IMR-90 (cell line): Measurements from ENCODE around the gene UBL3.

Experiments used
- BHLHE40 ChIP-seq: fragments of 150-350 bp; IDR thresholded peaks from 2 replicates; pipeline ENCODE4 v1.6.1; 2016; ENCODE audit warnings: mild to moderate bottlenecking, low read depth, low read length
- CEBPB ChIP-seq: IDR thresholded peaks from 2 replicates; pipeline ENCODE4 v1.6.1; 2012; ENCODE audit warnings: low read depth, low read length, improper control_type of control experiment
- CTCF ChIP-seq: conservative IDR thresholded peaks from 2 replicates; pipeline ENCODE4 v1.5.1; 2012; ENCODE audit warnings: mild to moderate bottlenecking, low read depth, low read length, improper control_type of control experiment
- FOS ChIP-seq: fragments of 150-350 bp; IDR thresholded peaks from 2 replicates; pipeline ENCODE4 v1.6.1; 2016; ENCODE audit warnings: low read depth, low read length
- MAFK ChIP-seq: IDR thresholded peaks from 2 replicates; pipeline ENCODE4 v1.6.1; 2012; ENCODE audit warnings: low read depth, low read length, improper control_type of control experiment
- MXI1 ChIP-seq: IDR thresholded peaks from 2 replicates; pipeline ENCODE4 v1.6.1; 2012; ENCODE audit warnings: low read depth, mild to moderate bottlenecking, low read length, moderate library complexity, borderline replicate concordance
- POLR2A ChIP-seq: IDR thresholded peaks from 2 replicates; pipeline ENCODE4 v1.6.1; 2012; ENCODE audit warnings: mild to moderate bottlenecking, low read depth, low read length
- RAD21 ChIP-seq: IDR thresholded peaks from 2 replicates; pipeline ENCODE4 v1.6.1; 2012; ENCODE audit warnings: low read length, improper control_type of control experiment
- RCOR1 ChIP-seq: IDR thresholded peaks from 2 replicates; pipeline ENCODE4 v1.6.1; 2012; ENCODE audit warnings: mild to moderate bottlenecking, low read length, improper control_type of control experiment; ENCODE audit not compliant: insufficient replicate concordance
- USF2 ChIP-seq: fragments of 150-350 bp; IDR thresholded peaks from 2 replicates; pipeline ENCODE4 v1.6.1; 2017; ENCODE audit warnings: mild to moderate bottlenecking, antibody characterized with exemption, low read length, low read depth

- TF ChIP-seq BHLHE40: no peak
- no peak for TF ChIP-seq CTCF
- no peak for TF ChIP-seq RCOR1
- TF ChIP-seq USF2: no peak
- TF ChIP-seq MAFK: no peak
- TF ChIP-seq RAD21: no peak
- TF ChIP-seq POLR2A: no peak
- no peak for TF ChIP-seq FOS
- no peak for TF ChIP-seq CEBPB
- TF ChIP-seq MXI1: no peak
Measured at GRCh38 chr13:29805994-29806979, 44.1 kb downstream of the UBL3 start.
